HL-60/S4 (cell line): ENCODE results near the gene PCDHA13.
"Not testable (repeated sequence)": the region's sequence is repeated elsewhere in the genome, so short reads cannot be mapped to it uniquely, and the experiment has no call there.

Experiments
- in situ Hi-C: fragments of 300-500 bp; cut with MboI; formaldehyde crosslinking; loops from 2 replicates; pipeline ENCODE4 v1.14.3; 2022; ENCODE audit warnings: low sequenced_read_pairs

PCDHA13 gene

GRCh38 chr5:140881889-140882590 is at the start of gene PCDHA13:
Gene PCDHA13 (plus strand): TSS chr5:140882124. CDS start chr5:140882269, 145 bp downstream.
- in situ Hi-C loops = no loop called here

GRCh38 chr5:140833993-140834392 is 47.9 kb upstream of the PCDHA13 start, which contains the start of gene PCDHA7:
Gene PCDHA7 (plus strand): TSS chr5:140834269. CDS start chr5:140834384, 115 bp downstream.
- in situ Hi-C loops = no loop called here

- in situ Hi-C loops = not testable (repeated sequence)
Measured at GRCh38 chr5:140834439-140835008, 47.4 kb upstream of the PCDHA13 start.

- in situ Hi-C loops = no loop called here
Measured at GRCh38 chr5:140835622-140836510, 46.1 kb upstream of the PCDHA13 start.

GRCh38 chr5:140840978-140841962 is 40.7 kb upstream of the PCDHA13 start, which contains the start of gene PCDHA8:
Gene PCDHA8 (plus strand): TSS chr5:140841187. CDS start chr5:140841322, 135 bp downstream.
- in situ Hi-C loops = no loop called here

GRCh38 chr5:140842798-140843733 is 38.9 kb upstream of the PCDHA13 start:
- in situ Hi-C loops = no loop called here

GRCh38 chr5:140848139-140849102 is 33.5 kb upstream of the PCDHA13 start, which contains the start of gene PCDHA9:
Gene PCDHA9 (plus strand): TSS chr5:140848382. CDS start chr5:140848496, 114 bp downstream.
- in situ Hi-C loops = not testable (repeated sequence)

GRCh38 chr5:140849831-140850634 is 31.9 kb upstream of the PCDHA13 start:
- in situ Hi-C loops = not testable (repeated sequence)

GRCh38 chr5:140855772-140856674 is 25.9 kb upstream of the PCDHA13 start, which contains the start of gene PCDHA10:
Gene PCDHA10 (plus strand): TSS chr5:140855897. CDS start chr5:140856049, 152 bp downstream.
- in situ Hi-C loops = no loop called here

GRCh38 chr5:140857177-140857986 is 24.5 kb upstream of the PCDHA13 start:
- in situ Hi-C loops = no loop called here

- in situ Hi-C loops = no loop called here
Measured at GRCh38 chr5:140857987-140858240, 24.0 kb upstream of the PCDHA13 start.

- in situ Hi-C loops = no loop called here
Measured at GRCh38 chr5:140862441-140863295, 19.3 kb upstream of the PCDHA13 start.

- in situ Hi-C loops = no loop called here
Measured at GRCh38 chr5:140868721-140869554, 13.0 kb upstream of the PCDHA13 start, which contains the start of gene PCDHA11. Gene PCDHA11 (plus strand): TSS chr5:140868957. CDS start chr5:140869104, 147 bp downstream.
